ENCODE results near the gene KAZN.

Gene KAZN

DNA sequence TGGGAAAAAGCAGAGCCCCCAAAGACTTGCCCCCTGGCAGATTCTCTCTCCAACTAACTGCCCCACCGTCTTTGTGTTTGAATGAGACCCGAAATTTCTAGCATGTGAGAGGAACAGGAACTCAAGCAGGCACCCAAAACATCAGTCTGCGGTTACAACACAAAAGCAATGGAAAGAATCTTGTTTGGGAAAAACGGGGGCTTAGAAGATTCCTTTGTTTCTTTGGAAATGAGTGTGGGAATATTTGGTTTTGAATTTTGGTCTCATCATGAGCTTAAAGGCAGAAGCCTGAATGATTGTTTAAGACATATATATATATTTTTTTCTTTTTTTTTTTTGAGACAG, 366.2 kb downstream of the KAZN start:
- TF ChIP-seq, protein P1, sequence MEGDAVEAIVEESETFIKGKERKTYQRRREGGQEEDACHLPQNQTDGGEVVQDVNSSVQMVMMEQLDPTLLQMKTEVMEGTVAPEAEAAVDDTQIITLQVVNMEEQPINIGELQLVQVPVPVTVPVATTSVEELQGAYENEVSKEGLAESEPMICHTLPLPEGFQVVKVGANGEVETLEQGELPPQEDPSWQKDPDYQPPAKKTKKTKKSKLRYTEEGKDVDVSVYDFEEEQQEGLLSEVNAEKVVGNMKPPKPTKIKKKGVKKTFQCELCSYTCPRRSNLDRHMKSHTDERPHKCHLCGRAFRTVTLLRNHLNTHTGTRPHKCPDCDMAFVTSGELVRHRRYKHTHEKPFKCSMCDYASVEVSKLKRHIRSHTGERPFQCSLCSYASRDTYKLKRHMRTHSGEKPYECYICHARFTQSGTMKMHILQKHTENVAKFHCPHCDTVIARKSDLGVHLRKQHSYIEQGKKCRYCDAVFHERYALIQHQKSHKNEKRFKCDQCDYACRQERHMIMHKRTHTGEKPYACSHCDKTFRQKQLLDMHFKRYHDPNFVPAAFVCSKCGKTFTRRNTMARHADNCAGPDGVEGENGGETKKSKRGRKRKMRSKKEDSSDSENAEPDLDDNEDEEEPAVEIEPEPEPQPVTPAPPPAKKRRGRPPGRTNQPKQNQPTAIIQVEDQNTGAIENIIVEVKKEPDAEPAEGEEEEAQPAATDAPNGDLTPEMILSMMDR (IDR thresholded peaks at IDR 0.05) = no peak
- peaks cover 28% of the 10 kb centered on the region for H3K4me1 Mint-ChIP-seq
- no peak overlapping the region for H3K27ac Mint-ChIP-seq
- DNase-seq = no peak
- H3K4me3 Mint-ChIP-seq = no peak overlapping the region
- H3K27me3 Mint-ChIP-seq (ENCODE audit: low read depth, poor library complexity) = peaks cover 3% of the 10 kb centered on the region
- H3K9me3 Mint-ChIP-seq = peaks cover 8% of the 10 kb centered on the region
- H3K36me3 Mint-ChIP-seq (ENCODE audit: low read depth) = peaks cover 70% of the 10 kb centered on the region

DNA sequence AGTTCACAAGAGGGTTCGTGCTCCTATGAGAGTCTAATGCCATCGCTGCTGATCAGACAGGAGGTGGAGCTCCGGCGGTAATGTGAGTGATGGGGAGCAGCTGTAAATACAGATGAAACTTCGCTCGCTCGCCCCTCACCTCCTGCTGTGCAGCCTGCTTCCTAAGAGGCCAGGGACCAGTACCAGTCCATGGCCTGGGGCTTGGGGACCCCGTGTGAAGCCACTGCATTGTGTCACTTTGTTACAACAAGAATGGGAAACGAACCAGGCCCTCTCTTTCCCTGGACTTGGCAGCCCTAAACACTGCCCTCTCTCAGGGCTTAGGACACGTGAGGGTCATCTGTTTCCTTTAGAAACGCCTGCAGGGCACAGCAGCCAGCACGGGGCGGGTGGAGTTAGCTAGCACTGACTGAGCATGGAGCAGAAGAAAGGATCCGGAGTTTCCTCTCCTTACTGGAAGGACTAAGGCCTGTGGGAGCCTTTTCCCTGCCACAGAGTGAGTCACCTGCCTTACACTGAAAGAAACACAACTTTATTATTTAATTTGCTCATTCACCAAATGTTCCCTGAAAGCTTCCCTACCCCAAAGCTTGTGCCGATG, 369.9 kb downstream of the KAZN start:
- Mint-ChIP-seq H3K9me3 (peaks cover 13% of the 10 kb centered on the region), H3K4me1 (peaks cover 49% of the 10 kb centered on the region), H3K4me3 (no peak overlapping the region), H3K36me3 (ENCODE audit: low read depth) (peaks cover 55% of the 10 kb centered on the region), H3K27me3 (ENCODE audit: low read depth, poor library complexity) (peaks cover 5% of the 10 kb centered on the region), H3K27ac (peak overlapping the region; percentile 72)
- DNase-seq = no peak
- TF ChIP-seq, protein P1 (IDR thresholded peaks at IDR 0.05) = no peak

DNA sequence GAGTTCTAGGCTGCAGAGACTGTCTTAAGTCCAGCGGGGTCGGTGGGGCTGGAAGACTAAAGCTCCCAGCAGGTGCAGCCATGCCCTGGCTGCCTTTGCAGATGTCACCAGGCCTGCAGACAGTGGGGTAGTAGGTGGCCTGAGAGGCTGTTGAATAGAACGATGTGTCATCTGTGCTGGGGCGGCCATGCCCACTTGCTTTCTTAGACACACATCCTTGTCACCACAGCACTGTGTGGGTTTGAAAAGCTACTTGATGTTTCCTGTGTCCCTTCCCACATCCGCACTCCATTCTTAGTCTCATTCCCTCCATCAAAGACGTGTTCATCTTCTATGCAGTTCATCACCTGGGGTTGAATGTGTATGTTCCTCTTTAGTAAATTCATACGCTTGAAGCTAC, 370.5 kb downstream of the KAZN start:
- Mint-ChIP-seq H3K27ac (no peak overlapping the region), H3K4me1 (peaks cover 49% of the 10 kb centered on the region), H3K9me3 (peaks cover 19% of the 10 kb centered on the region), H3K27me3 (ENCODE audit: low read depth, poor library complexity) (peaks cover 5% of the 10 kb centered on the region), H3K4me3 (no peak overlapping the region), H3K36me3 (ENCODE audit: low read depth) (peaks cover 55% of the 10 kb centered on the region)
- no peak for DNase-seq
- TF ChIP-seq, protein P1 (IDR thresholded peaks at IDR 0.05) = no peak

DNA sequence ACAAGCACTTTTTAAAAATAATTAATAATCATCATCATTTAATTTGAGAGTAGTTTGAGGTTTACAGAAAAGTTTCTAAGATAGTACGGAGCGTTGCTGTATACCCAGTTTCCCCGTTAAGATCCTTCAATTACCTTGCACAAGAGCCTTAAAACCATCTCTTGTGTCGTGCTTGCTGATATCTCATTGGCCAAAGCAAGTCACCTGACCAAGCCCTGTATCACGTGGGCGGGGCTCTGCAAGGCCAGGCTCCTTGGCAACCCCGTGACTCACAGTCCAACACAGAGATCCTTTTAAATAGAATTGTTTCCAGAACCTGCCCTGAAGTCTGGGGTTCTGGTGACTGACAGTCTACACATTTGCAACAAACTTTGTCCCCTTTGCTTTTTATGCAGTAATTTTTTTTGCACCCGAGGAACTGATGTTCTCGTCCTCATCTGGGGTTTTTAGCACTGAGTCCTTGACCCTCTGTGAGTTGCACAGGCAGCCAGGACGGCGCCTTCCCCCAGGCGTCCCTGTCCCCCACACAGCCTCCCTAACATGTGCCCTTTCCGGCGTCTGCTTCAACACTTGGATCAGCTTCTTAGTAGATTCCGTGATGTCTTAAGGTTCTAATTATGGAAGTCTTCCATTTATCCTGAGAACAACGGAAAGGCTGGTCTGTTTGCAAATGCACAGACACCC, 371.8 kb downstream of the KAZN start:
- Mint-ChIP-seq H3K4me3 (no peak overlapping the region), H3K9me3 (peaks cover 19% of the 10 kb centered on the region), H3K4me1 (peaks cover 41% of the 10 kb centered on the region), H3K27ac (no peak overlapping the region), H3K36me3 (ENCODE audit: low read depth) (peaks cover 56% of the 10 kb centered on the region), H3K27me3 (ENCODE audit: low read depth, poor library complexity) (peaks cover 2% of the 10 kb centered on the region)
- DNase-seq = no peak
- TF ChIP-seq, protein P1 (IDR thresholded peaks at IDR 0.05) = no peak

DNA sequence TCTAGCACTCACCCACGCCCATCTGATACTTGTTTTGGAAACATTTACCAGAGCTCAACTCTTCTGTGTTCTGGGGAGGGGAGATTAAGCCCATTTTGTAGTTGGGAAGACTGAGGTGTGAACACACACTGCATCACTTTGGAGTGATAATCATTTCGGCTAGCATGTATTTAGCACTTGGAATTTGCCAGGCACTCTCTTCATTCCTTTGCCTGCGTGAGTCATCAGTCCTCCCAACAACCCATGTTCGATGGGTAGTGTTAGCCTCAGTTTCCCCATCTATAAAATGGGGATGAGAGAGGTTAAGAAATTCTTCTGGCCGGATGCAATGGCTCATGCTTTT, 372.3 kb downstream of the KAZN start:
- Mint-ChIP-seq H3K4me1 (peaks cover 41% of the 10 kb centered on the region), H3K4me3 (no peak overlapping the region), H3K27me3 (ENCODE audit: low read depth, poor library complexity) (peaks cover 2% of the 10 kb centered on the region), H3K27ac (no peak overlapping the region), H3K9me3 (peaks cover 19% of the 10 kb centered on the region), H3K36me3 (ENCODE audit: low read depth) (peaks cover 51% of the 10 kb centered on the region)
- TF ChIP-seq, protein P1 (IDR thresholded peaks at IDR 0.05) = no peak
- DNase-seq = no peak

DNA sequence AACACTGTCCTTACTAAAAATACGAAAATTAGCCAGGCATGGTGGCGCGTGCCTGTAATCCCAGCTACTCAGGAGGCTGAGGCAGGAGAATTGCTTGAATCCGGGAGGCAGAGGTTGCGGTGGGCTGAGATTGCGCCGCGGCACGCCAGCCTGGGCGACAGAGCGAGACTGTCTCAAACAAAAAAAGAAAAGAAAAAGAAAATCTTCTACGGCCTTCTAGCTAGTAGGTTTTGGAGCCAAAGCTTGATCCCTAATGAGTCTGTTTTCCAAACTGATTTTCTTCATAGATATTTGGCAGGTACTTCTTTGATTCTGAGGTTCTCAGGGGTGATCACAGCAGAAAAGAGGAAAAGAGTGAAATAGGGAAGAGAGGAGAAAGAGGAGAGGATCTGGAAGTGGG, 372.7 kb downstream of the KAZN start:
- peaks cover 41% of the 10 kb centered on the region for H3K4me1 Mint-ChIP-seq
- H3K4me3 Mint-ChIP-seq = peak overlapping the region; percentile 36
- peaks cover 2% of the 10 kb centered on the region for H3K27me3 Mint-ChIP-seq (ENCODE audit: low read depth, poor library complexity)
- TF ChIP-seq, protein P1 (IDR thresholded peaks at IDR 0.05) = no peak
- H3K27ac Mint-ChIP-seq = peak overlapping the region; percentile 36
- peaks cover 19% of the 10 kb centered on the region for H3K9me3 Mint-ChIP-seq
- H3K36me3 Mint-ChIP-seq (ENCODE audit: low read depth) = peaks cover 47% of the 10 kb centered on the region
- DNase-seq = no peak

Measured in nephron progenitor cell (in vitro differentiated cells).